Astrocyte (in vitro differentiated cells and primary cell): ENCODE measurements around the gene DOCK2.

ENCODE experiments used
- EZH2 ChIP-seq: IDR thresholded peaks from 2 replicates; pipeline ENCODE4 v1.6.1; 2012; ENCODE audit warnings: mild to moderate bottlenecking, low read length, inconsistent platforms; ENCODE audit not compliant: insufficient read depth
- TF ChIP-seq, protein P1 (sequence below): IDR thresholded peaks from 2 replicates; pipeline ENCODE4 v1.5.1; 2011; ENCODE audit warnings: low read depth, mild to moderate bottlenecking, inconsistent platforms, low read length, moderate library complexity; ENCODE audit not compliant: insufficient read depth

DNA sequence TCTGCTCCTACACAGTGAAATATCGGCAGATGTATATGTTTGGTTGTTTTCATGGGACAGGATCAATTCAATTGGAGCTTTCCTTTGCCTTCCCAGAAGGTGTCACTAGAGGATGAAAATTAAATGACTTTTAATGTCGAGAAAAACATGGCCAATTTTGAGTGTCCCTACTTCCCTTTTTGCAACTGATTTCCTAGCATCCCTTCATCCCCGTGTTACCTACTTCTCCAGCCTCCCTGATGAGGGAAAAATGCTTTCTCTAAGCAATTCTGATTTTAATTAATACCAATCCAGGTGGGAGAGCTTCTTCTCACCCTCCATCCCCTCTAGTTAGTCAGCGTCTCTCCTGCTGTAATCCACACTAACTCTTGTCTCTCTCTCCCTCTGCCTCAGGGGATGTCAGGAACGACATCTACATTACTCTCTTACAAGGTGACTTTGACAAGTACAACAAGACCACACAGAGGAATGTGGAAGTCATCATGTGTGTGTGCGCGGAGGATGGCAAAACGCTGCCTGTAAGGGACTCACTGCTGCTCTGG lies 64.9 kb downstream of the DOCK2 start:
- TF ChIP-seq, protein P1, sequence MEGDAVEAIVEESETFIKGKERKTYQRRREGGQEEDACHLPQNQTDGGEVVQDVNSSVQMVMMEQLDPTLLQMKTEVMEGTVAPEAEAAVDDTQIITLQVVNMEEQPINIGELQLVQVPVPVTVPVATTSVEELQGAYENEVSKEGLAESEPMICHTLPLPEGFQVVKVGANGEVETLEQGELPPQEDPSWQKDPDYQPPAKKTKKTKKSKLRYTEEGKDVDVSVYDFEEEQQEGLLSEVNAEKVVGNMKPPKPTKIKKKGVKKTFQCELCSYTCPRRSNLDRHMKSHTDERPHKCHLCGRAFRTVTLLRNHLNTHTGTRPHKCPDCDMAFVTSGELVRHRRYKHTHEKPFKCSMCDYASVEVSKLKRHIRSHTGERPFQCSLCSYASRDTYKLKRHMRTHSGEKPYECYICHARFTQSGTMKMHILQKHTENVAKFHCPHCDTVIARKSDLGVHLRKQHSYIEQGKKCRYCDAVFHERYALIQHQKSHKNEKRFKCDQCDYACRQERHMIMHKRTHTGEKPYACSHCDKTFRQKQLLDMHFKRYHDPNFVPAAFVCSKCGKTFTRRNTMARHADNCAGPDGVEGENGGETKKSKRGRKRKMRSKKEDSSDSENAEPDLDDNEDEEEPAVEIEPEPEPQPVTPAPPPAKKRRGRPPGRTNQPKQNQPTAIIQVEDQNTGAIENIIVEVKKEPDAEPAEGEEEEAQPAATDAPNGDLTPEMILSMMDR: peak; percentile 67
- no peak for TF ChIP-seq EZH2
